ENCODE data around the gene THBS1.

THBS1 gene

DNA sequence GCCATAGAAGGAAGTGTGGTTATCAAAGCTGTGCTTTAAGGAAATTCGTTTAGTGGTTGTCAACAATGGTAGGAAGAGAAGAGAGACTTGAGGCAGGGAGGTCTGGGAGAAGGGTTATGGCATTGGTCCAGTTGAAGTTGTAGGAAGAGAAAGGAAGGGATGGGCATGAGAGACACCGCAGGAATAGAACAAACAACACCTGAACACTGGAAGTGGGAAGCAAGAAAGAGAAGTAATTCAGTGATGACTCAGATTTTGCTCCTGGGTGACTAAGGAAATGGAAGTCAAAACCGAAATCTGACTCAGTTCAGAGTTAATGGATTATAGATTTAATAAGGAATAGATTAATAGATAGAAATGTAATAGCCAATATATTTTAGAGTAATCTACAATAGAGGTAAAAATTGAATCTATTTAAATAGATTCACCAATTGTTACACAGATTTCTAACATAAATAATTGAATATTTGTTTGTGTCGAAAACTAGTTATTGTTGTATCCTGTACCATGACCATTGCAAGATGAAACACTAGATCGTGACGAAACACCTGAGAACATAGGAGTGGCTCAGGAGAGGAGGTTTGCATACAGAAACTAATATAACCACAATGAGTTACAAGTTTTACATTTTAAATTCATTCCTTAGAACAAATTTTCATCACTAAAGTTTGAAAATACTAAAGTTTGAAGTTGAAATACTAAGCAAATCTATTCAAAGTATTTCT lies 36.0 kb downstream of the THBS1 start:
- H3K4me3 Mint-ChIP-seq: no peak overlapping the region
- peaks cover 5% of the 10 kb centered on the region for H3K36me3 Mint-ChIP-seq (ENCODE audit: low read depth)
- H3K27me3 Mint-ChIP-seq (ENCODE audit: low read depth): no peaks in the 10 kb centered on the region
- peaks cover 26% of the 10 kb centered on the region for H3K9me3 Mint-ChIP-seq
- no peak overlapping the region for H3K27ac Mint-ChIP-seq
- H3K4me1 Mint-ChIP-seq: no peaks in the 10 kb centered on the region
- TF ChIP-seq CTCF (IDR thresholded peaks at IDR 0.05; ENCODE audit: unreplicated experiment in 3 of 3): no peak

DNA sequence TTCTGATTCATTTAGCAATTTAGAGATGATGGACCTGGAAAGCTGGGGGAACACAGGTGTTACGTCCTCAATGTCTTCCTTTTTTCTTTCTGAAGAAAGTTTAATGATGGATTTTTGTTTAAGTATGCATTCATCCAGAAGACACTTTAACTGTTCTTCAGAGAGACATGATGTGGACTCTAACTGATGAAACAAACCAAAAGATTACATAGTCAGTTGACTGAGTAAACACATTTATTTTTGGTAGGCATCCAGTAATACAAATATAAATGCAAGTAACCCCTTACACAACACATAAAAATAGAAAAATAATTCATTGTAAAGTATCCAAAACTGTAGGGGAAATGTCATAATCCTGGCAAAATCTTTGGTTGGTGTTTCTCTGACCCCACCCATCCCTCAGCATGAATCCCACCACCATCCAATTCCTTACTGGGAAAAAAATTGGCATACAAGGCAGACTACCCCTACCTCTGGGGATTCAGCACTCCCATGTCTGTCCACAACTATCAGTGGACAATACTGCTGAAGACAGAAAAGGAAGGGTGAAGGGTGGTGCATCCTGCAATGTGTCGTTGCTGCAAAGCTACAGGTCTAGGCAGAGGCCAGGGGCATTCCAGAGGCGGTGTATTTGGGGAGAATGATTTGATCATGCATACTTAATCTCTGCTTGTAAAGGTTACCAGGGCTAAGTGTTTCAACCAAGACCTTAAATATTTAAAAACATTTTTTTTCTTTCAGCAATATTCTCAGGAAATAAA lies 37.4 kb downstream of the THBS1 start:
- no peak for TF ChIP-seq CTCF (IDR thresholded peaks at IDR 0.05; ENCODE audit: unreplicated experiment in 3 of 3)
- Mint-ChIP-seq H3K4me3 (no peak overlapping the region), H3K27me3 (ENCODE audit: low read depth) (no peaks in the 10 kb centered on the region), H3K4me1 (no peaks in the 10 kb centered on the region), H3K9me3 (peaks cover 18% of the 10 kb centered on the region), H3K27ac (no peak overlapping the region), H3K36me3 (ENCODE audit: low read depth) (peaks cover 5% of the 10 kb centered on the region)

GRCh38 chr15:39621210-39621609 lies 40.3 kb downstream of the THBS1 start:
- H3K36me3 Mint-ChIP-seq (ENCODE audit: low read depth): no peaks in the 10 kb centered on the region
- H3K27ac Mint-ChIP-seq: no peak overlapping the region
- no peak for TF ChIP-seq CTCF (IDR thresholded peaks at IDR 0.05; ENCODE audit: unreplicated experiment in 3 of 3)
- H3K4me1 Mint-ChIP-seq: no peaks in the 10 kb centered on the region
- H3K4me3 Mint-ChIP-seq: no peak overlapping the region
- H3K27me3 Mint-ChIP-seq (ENCODE audit: low read depth): no peaks in the 10 kb centered on the region
- peaks cover 4% of the 10 kb centered on the region for H3K9me3 Mint-ChIP-seq

DNA sequence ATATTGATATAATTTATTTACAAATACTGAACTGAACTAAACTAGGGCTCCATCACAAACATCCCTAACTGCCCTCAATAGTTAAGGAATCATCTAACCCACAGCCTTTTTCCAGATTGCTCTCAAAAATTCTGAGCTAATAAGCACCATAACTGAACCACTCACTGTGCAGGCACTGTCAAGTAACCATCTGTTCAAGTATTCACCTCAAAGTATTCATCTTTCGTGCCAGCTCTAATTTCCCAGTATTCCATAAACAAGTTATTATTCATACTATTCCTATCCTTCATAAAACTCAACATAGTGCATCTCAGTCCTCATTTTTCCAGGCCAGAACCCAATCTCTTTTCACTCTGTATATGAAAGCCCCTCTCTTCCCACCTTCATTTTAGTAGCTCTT lies 41.1 kb downstream of the THBS1 start:
- no peak for TF ChIP-seq CTCF (IDR thresholded peaks at IDR 0.05; ENCODE audit: unreplicated experiment in 3 of 3)
- Mint-ChIP-seq H3K27ac (no peak overlapping the region), H3K36me3 (ENCODE audit: low read depth) (no peaks in the 10 kb centered on the region), H3K9me3 (peaks cover 4% of the 10 kb centered on the region), H3K4me1 (no peaks in the 10 kb centered on the region), H3K27me3 (ENCODE audit: low read depth) (no peaks in the 10 kb centered on the region), H3K4me3 (no peak overlapping the region)

DNA sequence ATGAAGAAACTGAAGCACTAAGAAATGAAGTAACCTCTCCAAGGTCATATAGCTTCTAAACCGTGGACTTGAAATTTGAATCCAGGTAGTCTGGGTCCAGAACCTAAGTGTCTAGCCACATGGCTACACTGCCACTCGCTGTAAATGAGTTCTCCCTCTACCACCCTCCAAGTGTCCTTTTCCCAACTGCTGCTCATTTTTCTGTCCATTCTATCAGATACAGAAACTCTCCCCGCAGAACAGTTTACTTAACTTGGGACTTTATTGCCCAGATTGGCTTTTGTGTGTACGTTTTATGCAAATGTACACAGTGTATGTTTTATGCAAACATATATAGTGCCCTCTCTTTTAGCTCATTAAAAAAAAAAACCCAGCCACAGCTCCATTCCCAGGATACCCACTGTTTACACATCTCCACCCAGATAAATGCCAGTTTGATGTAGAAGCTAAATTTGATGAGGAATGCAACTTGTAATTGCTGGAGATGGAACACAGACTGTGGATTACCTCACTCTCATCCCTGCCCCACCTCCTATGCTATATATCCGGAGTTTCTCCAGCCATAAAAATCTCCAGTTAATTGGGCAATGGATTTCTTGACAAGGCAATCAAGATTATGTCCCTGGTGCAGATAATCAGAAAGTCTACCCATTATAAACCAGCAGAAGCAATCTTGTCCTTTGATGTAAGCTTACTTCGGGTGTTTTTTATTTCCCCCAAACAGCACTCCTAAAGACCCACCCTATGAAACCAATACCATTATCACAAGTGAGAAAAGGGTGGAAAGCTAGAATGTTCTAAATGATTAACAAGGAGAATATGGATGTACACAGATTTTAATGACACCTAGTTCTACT lies 42.0 kb downstream of the THBS1 start:
- no peak for TF ChIP-seq CTCF (IDR thresholded peaks at IDR 0.05; ENCODE audit: unreplicated experiment in 3 of 3)
- peaks cover 6% of the 10 kb centered on the region for H3K4me1 Mint-ChIP-seq
- H3K27ac Mint-ChIP-seq: no peak overlapping the region
- no peak overlapping the region for H3K4me3 Mint-ChIP-seq
- H3K27me3 Mint-ChIP-seq (ENCODE audit: low read depth): no peaks in the 10 kb centered on the region
- peaks cover 4% of the 10 kb centered on the region for H3K9me3 Mint-ChIP-seq
- no peaks in the 10 kb centered on the region for H3K36me3 Mint-ChIP-seq (ENCODE audit: low read depth)

All from nephron (organoid).